Astrocyte (in vitro differentiated cells and primary cell): ENCODE measurements around the gene OGN. TPM values are rescaled to one million over a fixed set of nuclear protein-coding genes. Genes with fewer than 3 reads are reported as not detected.

Experiments
- DNase-seq: peaks from one replicate; pipeline ENCODE4 v3.0.0-alpha.2; 2010; ENCODE audit warnings: low read depth
- FAIRE-seq: peaks from 2 replicates; lab custom pipeline; 2011; peaks lifted over from hg19 to GRCh38; lab: Jason Lieb, UNC
- H2AFZ ChIP-seq: 2 replicates; pipeline ENCODE4 v1.6.0; 2012; ENCODE audit warnings: low read depth, low read length, inconsistent platforms
- H3K27ac ChIP-seq: 2 replicates; pipeline ENCODE4 v1.5.1; 2011; ENCODE audit warnings: low read depth, low read length, inconsistent platforms
- H3K27me3 ChIP-seq: 2 replicates; pipeline ENCODE4 v1.6.0; 2011; ENCODE audit warnings: low read length, inconsistent platforms; ENCODE audit not compliant: insufficient read depth
- H3K36me3 ChIP-seq: 2 replicates; pipeline ENCODE4 v1.5.1; 2011; ENCODE audit warnings: low read length, inconsistent platforms; ENCODE audit not compliant: insufficient read depth
- H3K4me1 ChIP-seq: 2 replicates; pipeline ENCODE4 v1.5.1; 2011; ENCODE audit warnings: low read length, inconsistent platforms; ENCODE audit not compliant: insufficient read depth
- H3K4me2 ChIP-seq: 2 replicates; pipeline ENCODE4 v1.6.0; 2012; ENCODE audit warnings: low read length, inconsistent platforms
- H3K4me3 ChIP-seq: 2 replicates; pipeline ENCODE4 v1.5.1; 2011; ENCODE audit warnings: low read depth, mild to moderate bottlenecking, low read length, inconsistent platforms; ENCODE audit not compliant: insufficient read depth
- H3K79me2 ChIP-seq: 2 replicates; pipeline ENCODE4 v1.6.0; 2012; ENCODE audit warnings: mild to moderate bottlenecking, low read length, inconsistent platforms; ENCODE audit not compliant: insufficient read depth
- H3K9ac ChIP-seq: 2 replicates; pipeline ENCODE4 v1.6.0; 2012; ENCODE audit warnings: mild to moderate bottlenecking, low read length, inconsistent platforms
- H3K9me3 ChIP-seq: 2 replicates; pipeline ENCODE4 v1.5.1; 2012; ENCODE audit warnings: low read depth, mild to moderate bottlenecking, low read length, inconsistent platforms; ENCODE audit not compliant: insufficient read depth
- H4K20me1 ChIP-seq: 2 replicates; pipeline ENCODE4 v1.6.0; 2012; ENCODE audit warnings: low read length, inconsistent platforms; ENCODE audit not compliant: insufficient read depth
- H3K27ac Mint-ChIP-seq: one replicate; pipeline ENCODE4 v1.8.0; 2021; ENCODE audit warnings: mild to moderate bottlenecking, mixed read lengths; ENCODE audit not compliant: unreplicated experiment
- H3K27me3 Mint-ChIP-seq: one replicate; pipeline ENCODE4 v1.8.0; 2021; ENCODE audit warnings: low read depth, mixed read lengths; ENCODE audit not compliant: unreplicated experiment
- H3K36me3 Mint-ChIP-seq: one replicate; pipeline ENCODE4 v1.8.0; 2021; ENCODE audit warnings: low read depth, mixed read lengths; ENCODE audit not compliant: unreplicated experiment
- H3K4me1 Mint-ChIP-seq: one replicate; pipeline ENCODE4 v1.8.0; 2021; ENCODE audit warnings: low read depth, mixed read lengths; ENCODE audit not compliant: unreplicated experiment
- H3K4me3 Mint-ChIP-seq: one replicate; pipeline ENCODE4 v1.8.0; 2021; ENCODE audit warnings: mild to moderate bottlenecking, moderate library complexity, mixed read lengths; ENCODE audit not compliant: unreplicated experiment
- H3K9me3 Mint-ChIP-seq: one replicate; pipeline ENCODE4 v1.8.0; 2021; ENCODE audit warnings: mild to moderate bottlenecking, mixed read lengths; ENCODE audit not compliant: unreplicated experiment
- CTCF ChIP-seq: IDR thresholded peaks from 2 replicates; pipeline ENCODE4 v1.5.1; 2011; ENCODE audit warnings: low read depth, mild to moderate bottlenecking, inconsistent platforms, low read length, moderate library complexity; ENCODE audit not compliant: insufficient read depth
- EZH2 ChIP-seq: IDR thresholded peaks from 2 replicates; pipeline ENCODE4 v1.6.1; 2012; ENCODE audit warnings: mild to moderate bottlenecking, low read length, inconsistent platforms; ENCODE audit not compliant: insufficient read depth
- total RNA-seq: library from RNA; stranded (reverse); gene quantifications from 2 replicates; pipeline ENCODE4 v1.2.1, GENCODE V29; 2021

Gene OGN
- total RNA-seq, 1 donor from 2014 or later, result not detected

GRCh38 chr9:92385953-92386352, 18.4 kb downstream of the OGN start:
- DNase-seq (peak; percentile 89), FAIRE-seq (no peak)
- Histone ChIP-seq H3K4me1 (peaks cover 14% of the 10 kb centered on the region), H3K9ac (no peak overlapping the region), H3K27me3 (no peaks in the 10 kb centered on the region), H3K4me2 (no peak overlapping the region), H3K79me2 (no peaks in the 10 kb centered on the region), H2AFZ (no peak overlapping the region), H3K4me3 (no peak overlapping the region), H3K27ac (peak overlapping the region; percentile 41), H3K36me3 (no peaks in the 10 kb centered on the region), H3K9me3 (no peaks in the 10 kb centered on the region), H4K20me1 (no peaks in the 10 kb centered on the region)
- H3K9me3 Mint-ChIP-seq, result no peaks in the 10 kb centered on the region
- no peaks in the 10 kb centered on the region for H3K36me3 Mint-ChIP-seq
- H3K4me1 Mint-ChIP-seq, result no peaks in the 10 kb centered on the region
- H3K27me3 Mint-ChIP-seq, result no peaks in the 10 kb centered on the region
- no peak overlapping the region for H3K4me3 Mint-ChIP-seq
- no peak for TF ChIP-seq CTCF
- no peak for TF ChIP-seq EZH2
- H3K27ac Mint-ChIP-seq, result no peak overlapping the region

GRCh38 chr9:92385477-92385876, 18.9 kb downstream of the OGN start:
- no peak for FAIRE-seq

More at GRCh38 chr9:92385477-92385876, 18.9 kb downstream of the OGN start:
- no peak for TF ChIP-seq EZH2
- TF ChIP-seq CTCF, result no peak
- peaks cover 14% of the 10 kb centered on the region for H3K4me1 ChIP-seq
- no peak overlapping the region for H3K4me3 Mint-ChIP-seq
- H2AFZ ChIP-seq, result no peak overlapping the region
- H3K4me3 ChIP-seq, result no peak overlapping the region
- H3K27ac ChIP-seq, result peak overlapping the region; percentile 41
- H3K9ac ChIP-seq, result no peak overlapping the region
- no peak overlapping the region for H3K4me2 ChIP-seq
- no peaks in the 10 kb centered on the region for H3K36me3 ChIP-seq
- H3K79me2 ChIP-seq, result no peaks in the 10 kb centered on the region
- no peaks in the 10 kb centered on the region for H3K9me3 ChIP-seq
- no peak for DNase-seq
- H3K27me3 Mint-ChIP-seq, result no peaks in the 10 kb centered on the region
- H3K27ac Mint-ChIP-seq, result no peak overlapping the region
- H3K9me3 Mint-ChIP-seq, result no peaks in the 10 kb centered on the region
- H3K36me3 Mint-ChIP-seq, result no peaks in the 10 kb centered on the region
- H3K27me3 ChIP-seq, result no peaks in the 10 kb centered on the region
- H3K4me1 Mint-ChIP-seq, result no peaks in the 10 kb centered on the region
- H4K20me1 ChIP-seq, result no peaks in the 10 kb centered on the region
